ENCODE results near the gene PLEKHM3. TPM values are rescaled to one million over a fixed set of nuclear protein-coding genes. Genes with fewer than 3 reads are reported as not detected.

The PLEKHM3 gene
- total RNA-seq, 1 experiment from 2014 or later: 2.5 TPM

- Histone ChIP-seq H3K9me3 (ENCODE audit: control insufficient read depth, insufficient read depth, low read depth, low read length) (no peaks in the 10 kb centered on the region), H3K27me3 (ENCODE audit: control insufficient read depth, insufficient read depth, low read length) (no peaks in the 10 kb centered on the region), H3K4me3 (ENCODE audit: low read depth in 2 of 2, low read length in 2 of 2) (no peak overlapping the region), H3K36me3 (ENCODE audit: control insufficient read depth, insufficient read depth, low read length) (no peaks in the 10 kb centered on the region), H3K4me1 (ENCODE audit: control insufficient read depth, insufficient read depth, low read length) (no peaks in the 10 kb centered on the region), H3K27ac (ENCODE audit: low read length) (no peak overlapping the region)
- in situ Hi-C loops (cut with HindIII; ENCODE audit: low pct_unique_long_range_greater_than_20kb, low sequenced_read_pairs): no loop called here
- no peak for DNase-seq (ENCODE audit: low read depth, low spot score)
- intact Hi-C loops (cut with micrococcal nuclease; ENCODE audit: unreplicated experiment): no loop called here
- CTCF ChIA-PET: no interaction called here
- TF ChIP-seq REST (IDR thresholded peaks at IDR 0.05; ENCODE audit: insufficient read depth in 1 of 2, low read depth in 2 of 2, low read length in 1 of 2): no peak
- TF ChIP-seq TCF7L2 (IDR thresholded peaks at IDR 0.05; ENCODE audit: low read depth, low read length): no peak
- TF ChIP-seq SIN3A (IDR thresholded peaks at IDR 0.05; ENCODE audit: borderline replicate concordance, insufficient read depth, low read depth, low read length): no peak
- no peak for TF ChIP-seq CTCF (IDR thresholded peaks at IDR 0.05)
- TF ChIP-seq POLR2AphosphoS5 (IDR thresholded peaks at IDR 0.05; ENCODE audit: low read depth, low read length): no peak
- POLR2A ChIA-PET: no interaction called here
- no TSS peak for BruUV-seq (replicated peaks)
- ATAC-seq: no peak
Measured at GRCh38 chr2:207840101-207840500, 185.2 kb downstream of the PLEKHM3 start.

- H3K4me1 ChIP-seq (ENCODE audit: control insufficient read depth, insufficient read depth, low read length): no peaks in the 10 kb centered on the region
- no peaks in the 10 kb centered on the region for H3K27me3 ChIP-seq (ENCODE audit: control insufficient read depth, insufficient read depth, low read length)
- H3K27ac ChIP-seq (ENCODE audit: low read length): no peak overlapping the region
- in situ Hi-C loops (cut with HindIII; ENCODE audit: low pct_unique_long_range_greater_than_20kb, low sequenced_read_pairs): no loop called here
- ChIA-PET CTCF (no interaction called here), POLR2A (no interaction called here)
- H3K9me3 ChIP-seq (ENCODE audit: control insufficient read depth, insufficient read depth, low read depth, low read length): no peaks in the 10 kb centered on the region
- intact Hi-C loops (cut with micrococcal nuclease; ENCODE audit: unreplicated experiment): no loop called here
- no peak for TF ChIP-seq REST (IDR thresholded peaks at IDR 0.05; ENCODE audit: insufficient read depth in 1 of 2, low read depth in 2 of 2, low read length in 1 of 2)
- TF ChIP-seq POLR2AphosphoS5 (IDR thresholded peaks at IDR 0.05; ENCODE audit: low read depth, low read length): no peak
- no peak for TF ChIP-seq TCF7L2 (IDR thresholded peaks at IDR 0.05; ENCODE audit: low read depth, low read length)
- TF ChIP-seq SIN3A (IDR thresholded peaks at IDR 0.05; ENCODE audit: borderline replicate concordance, insufficient read depth, low read depth, low read length): no peak
- TF ChIP-seq CTCF (IDR thresholded peaks at IDR 0.05): no peak
- no peaks in the 10 kb centered on the region for H3K36me3 ChIP-seq (ENCODE audit: control insufficient read depth, insufficient read depth, low read length)
- BruUV-seq (replicated peaks): no TSS peak
- ATAC-seq: no peak
- no peak overlapping the region for H3K4me3 ChIP-seq (ENCODE audit: low read depth in 2 of 2, low read length in 2 of 2)
- no peak for DNase-seq (ENCODE audit: low read depth, low spot score)
Measured at GRCh38 chr2:207839575-207839974, 185.8 kb downstream of the PLEKHM3 start.

Data from Panc1 (cell line).